OCI-LY1 (cell line): Measurements from ENCODE around the gene HDDC2.

ENCODE experiments used
- EZH2 ChIP-seq: fragments of 200-600 bp; sonication (generic), shearing (Covaris generic); IDR thresholded peaks from 2 replicates; pipeline ENCODE4 v1.8.0; 2017; ENCODE audit warnings: borderline replicate concordance, mixed run types, mild to moderate bottlenecking, antibody characterized with exemption, low read length, moderate library complexity, mixed read lengths
- TF ChIP-seq, protein P1 (sequence below): fragments of 200-600 bp; sonication (generic), shearing (Covaris generic); IDR thresholded peaks from 2 replicates; pipeline ENCODE4 v1.5.1; 2017; ENCODE audit warnings: mild to moderate bottlenecking, antibody characterized with exemption, low read length, moderate library complexity, mixed read lengths

DNA sequence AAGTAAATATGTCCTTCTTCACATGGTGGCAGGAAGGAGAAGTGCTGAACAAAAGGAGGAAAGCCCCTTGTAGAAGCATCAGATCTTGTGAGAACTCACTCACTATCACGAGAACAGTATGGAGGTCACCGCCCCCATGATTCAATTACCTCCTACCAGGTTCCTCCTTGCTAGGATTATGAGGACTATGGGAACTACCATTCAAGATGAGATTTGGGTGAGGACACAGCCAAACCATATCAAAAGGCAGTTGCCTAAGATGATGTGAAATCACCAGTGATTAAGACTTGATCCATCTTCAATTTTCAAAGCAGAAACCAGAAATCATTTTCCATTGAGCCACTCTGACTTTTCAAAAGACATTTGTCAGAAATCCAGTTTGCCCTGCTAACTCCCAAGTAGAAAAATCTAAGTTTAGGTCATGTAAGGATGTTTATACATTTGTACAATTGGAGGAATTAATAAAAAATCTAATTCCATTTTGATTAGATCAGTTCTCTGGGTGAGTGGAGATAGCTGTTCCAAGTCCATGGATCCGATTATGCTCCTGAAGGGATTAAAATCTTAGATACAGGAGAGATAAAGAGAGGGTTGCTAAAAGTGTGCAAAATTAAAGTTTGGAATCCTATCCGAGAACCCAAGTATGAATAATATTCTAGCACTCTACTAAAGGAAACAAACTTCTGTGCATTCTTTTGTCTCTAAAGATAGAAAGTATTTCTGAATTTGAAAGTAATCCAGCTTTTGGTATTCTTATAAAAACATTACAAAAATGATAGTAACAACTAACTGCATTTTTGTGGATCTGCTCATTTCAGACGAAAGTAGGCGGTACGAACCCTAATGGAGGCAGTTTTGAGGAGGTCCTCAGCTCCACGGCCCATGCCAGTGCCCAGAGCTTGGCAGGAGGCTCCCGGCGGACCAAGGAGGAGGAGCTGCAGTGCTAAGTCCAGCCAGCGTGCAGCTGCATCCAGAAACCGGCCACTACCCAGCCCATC lies 39.5 kb downstream of the HDDC2 start:
- TF ChIP-seq, protein P1, sequence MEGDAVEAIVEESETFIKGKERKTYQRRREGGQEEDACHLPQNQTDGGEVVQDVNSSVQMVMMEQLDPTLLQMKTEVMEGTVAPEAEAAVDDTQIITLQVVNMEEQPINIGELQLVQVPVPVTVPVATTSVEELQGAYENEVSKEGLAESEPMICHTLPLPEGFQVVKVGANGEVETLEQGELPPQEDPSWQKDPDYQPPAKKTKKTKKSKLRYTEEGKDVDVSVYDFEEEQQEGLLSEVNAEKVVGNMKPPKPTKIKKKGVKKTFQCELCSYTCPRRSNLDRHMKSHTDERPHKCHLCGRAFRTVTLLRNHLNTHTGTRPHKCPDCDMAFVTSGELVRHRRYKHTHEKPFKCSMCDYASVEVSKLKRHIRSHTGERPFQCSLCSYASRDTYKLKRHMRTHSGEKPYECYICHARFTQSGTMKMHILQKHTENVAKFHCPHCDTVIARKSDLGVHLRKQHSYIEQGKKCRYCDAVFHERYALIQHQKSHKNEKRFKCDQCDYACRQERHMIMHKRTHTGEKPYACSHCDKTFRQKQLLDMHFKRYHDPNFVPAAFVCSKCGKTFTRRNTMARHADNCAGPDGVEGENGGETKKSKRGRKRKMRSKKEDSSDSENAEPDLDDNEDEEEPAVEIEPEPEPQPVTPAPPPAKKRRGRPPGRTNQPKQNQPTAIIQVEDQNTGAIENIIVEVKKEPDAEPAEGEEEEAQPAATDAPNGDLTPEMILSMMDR: no peak
- no peak for TF ChIP-seq EZH2
